Left lung (tissue), 10 donors: ENCODE data around the gene S100PBP. TPM values are rescaled to one million over a fixed set of nuclear protein-coding genes. Genes with fewer than 3 reads are reported as not detected.

Experiments
- ATAC-seq: fragments of 200-7000 bp; cut with Tn5 transposase; one replicate; pipeline ENCODE4 v1.9.1; 2020; ENCODE audit warnings: moderate library complexity
- DNase-seq, 4 donors: peaks; one replicate each; pipeline ENCODE4 v3.0.0-alpha.2; 2013 to 2020
- H3K27ac ChIP-seq, 2 donors: fragments of 200-600 bp; sonication (generic) in 1 of 2; one replicate each; pipeline versions ENCODE4 v1.5.0 to v1.8.0; 2020 to 2021
- H3K27me3 ChIP-seq, 2 donors: fragments of 200-600 bp; sonication (generic) in 1 of 2; one replicate each; pipeline versions ENCODE4 v1.5.0 to v1.8.0; 2020 to 2021
- H3K36me3 ChIP-seq, 2 donors: fragments of 200-600 bp; sonication (generic) in 1 of 2; one replicate each; pipeline versions ENCODE4 v1.5.0 to v1.8.0; 2020 to 2021
- H3K4me1 ChIP-seq, 2 donors: fragments of 200-600 bp; one replicate each; pipeline ENCODE4 v1.8.0; 2021
- H3K4me3 ChIP-seq, 2 donors: fragments of 200-600 bp; sonication (generic) in 1 of 2; one replicate each; pipeline versions ENCODE4 v1.5.0 to v1.8.0; 2020 to 2021; ENCODE audit warnings: mild to moderate bottlenecking in 1 of 2
- H3K9me3 ChIP-seq, 2 donors: fragments of 200-600 bp; sonication (generic) in 1 of 2; one replicate each; pipeline versions ENCODE4 v1.5.0 to v1.8.0; 2020 to 2021
- CTCF ChIP-seq, 2 donors: fragments of 200-600 bp; sonication (generic) in 1 of 2; IDR thresholded peaks; one replicate each; pipeline versions ENCODE4 v1.5.0 to v1.8.0; 2021; ENCODE audit warnings: antibody characterized with exemption in 2 of 2
- intact Hi-C, 2 donors: fragments of 100-400 bp; cut with DNase I; formaldehyde crosslinking; loops; one replicate each; pipeline versions ENCODE4 v1.11.2 to v1.14.2; 2022
- polyA plus RNA-seq, 6 donors: library from polyadenylated mRNA; unstranded; fragments of 120-200 nt; gene quantifications; one replicate each; pipeline ENCODE4 v1.2.1, GENCODE V29; 2013; ENCODE audit not compliant: insufficient read length in 6 of 6
- total RNA-seq, 2 donors: library from RNA; stranded (reverse); fragmentation: NEBNext Ultra II Directional; extraction: Animal tissue kit (Norgen Biotek cat#: 25700); gene quantifications; one replicate each; pipeline ENCODE4 v1.2.1, GENCODE V29; 2021
- donor health status: DM: no; HTN: yes; CAD: no.
- donor health status: DM: no; HTN: no; CAD: no.

S100PBP gene
- total and polyA plus RNA-seq, 8 donors, result 32.3 to 56.5 (median 51.1) TPM

GRCh38 chr1:32898056-32898455 is 80.6 kb downstream of the S100PBP start:
- Histone ChIP-seq H3K9me3 (no peaks in the 10 kb centered on the region), H3K36me3 (no peaks in the 10 kb centered on the region), H3K27ac (no peak overlapping the region), H3K27me3 (peaks cover 7 to 79% of the 10 kb centered on the region in 2 donors), H3K4me3 (no peak overlapping the region), H3K4me1 (peaks cover 7 to 19% of the 10 kb centered on the region in 2 donors)
- no peak for ATAC-seq
- intact Hi-C loops, result no loop called here
- no peak for TF ChIP-seq CTCF (IDR thresholded peaks at IDR 0.05)
- no peak for DNase-seq

- Histone ChIP-seq H3K4me1 (peaks cover 7 to 11% of the 10 kb centered on the region in 2 donors), H3K27me3 (peaks cover 5 to 76% of the 10 kb centered on the region in 2 donors), H3K9me3 (no peaks in the 10 kb centered on the region), H3K36me3 (no peaks in the 10 kb centered on the region), H3K4me3 (no peak overlapping the region), H3K27ac (no peak overlapping the region)
- ATAC-seq, result no peak
- TF ChIP-seq CTCF (IDR thresholded peaks at IDR 0.05), result no peak
- DNase-seq, result no peak
- intact Hi-C loops, result no loop called here
These were observed 81.5 kb downstream of the S100PBP start for GRCh38 chr1:32898958-32899357.

GRCh38 chr1:32899586-32900296 is 82.3 kb downstream of the S100PBP start:
- no peaks in the 10 kb centered on the region for H3K36me3 ChIP-seq
- H3K27me3 ChIP-seq, result peaks cover 5 to 69% of the 10 kb centered on the region in 2 donors
- no peaks in the 10 kb centered on the region for H3K9me3 ChIP-seq
- H3K4me1 ChIP-seq, result peaks cover 7 to 11% of the 10 kb centered on the region in 2 donors
- no peak overlapping the region for H3K4me3 ChIP-seq
- H3K27ac ChIP-seq, result no peak overlapping the region
- no peak for TF ChIP-seq CTCF (IDR thresholded peaks at IDR 0.05)
- DNase-seq (no peak), ATAC-seq (no peak)
- intact Hi-C loops, result no loop called here

GRCh38 chr1:32900371-32900955 is 83.0 kb downstream of the S100PBP start:
- H3K36me3 ChIP-seq, result no peaks in the 10 kb centered on the region
- intact Hi-C loops, result no loop called here
- peaks cover 7 to 11% of the 10 kb centered on the region in 2 donors for H3K4me1 ChIP-seq
- H3K27ac ChIP-seq, result no peak overlapping the region
- H3K4me3 ChIP-seq, result peak overlapping the region; percentile 47 to 50
- TF ChIP-seq CTCF (IDR thresholded peaks at IDR 0.05), result no peak
- ATAC-seq (peak; percentile 6), DNase-seq (peak in 1 of 4 donors; percentile 53)
- peaks cover 5 to 61% of the 10 kb centered on the region in 2 donors for H3K27me3 ChIP-seq
- H3K9me3 ChIP-seq, result no peaks in the 10 kb centered on the region
